Measurements from ENCODE around the gene NEDD8.

- TF ChIP-seq SMC3 (IDR thresholded peaks at IDR 0.05; ENCODE audit: low read depth, low read length) = no peak
- TF ChIP-seq POLR2A (IDR thresholded peaks at IDR 0.05; ENCODE audit: low read depth, low read length) = peak; percentile 96
Observed at GRCh38 chr14:24212924-24213865, 19.0 kb downstream of the NEDD8 start, which contains the start of gene CHMP4A.

Measured in IMR-90 (cell line).